Spleen (tissue), 7 donors: ENCODE data around the gene FGF21.

Experiments
- POLR2A ChIP-seq, 3 donors: fragments of 450-650 bp; IDR thresholded peaks; one replicate each; pipeline ENCODE4 v1.5.1; 2017; ENCODE audit warnings: antibody characterized with exemption in 3 of 3, mild to moderate bottlenecking in 1 of 3
- POLR2AphosphoS5 ChIP-seq, 3 donors: sonication (generic); formaldehyde crosslinking; IDR thresholded peaks; one replicate each; pipeline ENCODE4 v1.5.1; 2017; ENCODE audit warnings: antibody characterized with exemption in 3 of 3
- TF ChIP-seq, protein P1 (sequence below), 11 experiments: fragments of 200-600 bp in 7 of 11; fragments of 450-650 bp in 4 of 11; sonication (generic) in 4 of 11; IDR thresholded peaks in 8 of 11; conservative IDR thresholded peaks in 3 of 11; 1 replicate in 7 of 11; 2 replicates in 4 of 11; pipeline versions ENCODE4 v1.4.0 to v1.8.0; 2016 to 2021; ENCODE audit warnings: antibody characterized with exemption in 11 of 11, inconsistent platforms in 4 of 11, mild to moderate bottlenecking in 1 of 11
- donor health status: DM: no; HTN: no; CAD: no; lungs with moderate emphysema.
- donor health status: DM: no; HTN: no; CAD: no.
- donor health status: DM: no; HTN: no; CAD: no.

DNA sequence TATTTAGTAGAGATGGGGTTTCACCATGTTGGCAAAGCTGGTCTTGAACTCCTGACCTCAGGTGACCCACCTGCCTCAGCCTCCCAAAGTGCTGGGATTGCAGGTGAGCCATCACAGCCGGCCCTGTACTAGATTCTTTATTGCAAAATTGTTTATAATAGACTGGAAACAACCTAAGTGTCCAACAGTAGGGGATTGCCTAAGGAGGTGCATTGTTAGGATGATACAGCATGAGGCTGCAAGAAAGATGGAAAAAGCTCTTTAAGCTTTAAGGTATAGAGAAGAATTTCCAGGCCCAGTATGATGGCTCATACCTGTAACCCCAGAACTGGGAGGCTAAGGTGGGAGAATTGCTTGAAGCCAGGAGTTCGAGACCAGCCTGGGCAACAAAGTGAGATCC, 47.3 kb downstream of the FGF21 start:
- TF ChIP-seq, protein P1, sequence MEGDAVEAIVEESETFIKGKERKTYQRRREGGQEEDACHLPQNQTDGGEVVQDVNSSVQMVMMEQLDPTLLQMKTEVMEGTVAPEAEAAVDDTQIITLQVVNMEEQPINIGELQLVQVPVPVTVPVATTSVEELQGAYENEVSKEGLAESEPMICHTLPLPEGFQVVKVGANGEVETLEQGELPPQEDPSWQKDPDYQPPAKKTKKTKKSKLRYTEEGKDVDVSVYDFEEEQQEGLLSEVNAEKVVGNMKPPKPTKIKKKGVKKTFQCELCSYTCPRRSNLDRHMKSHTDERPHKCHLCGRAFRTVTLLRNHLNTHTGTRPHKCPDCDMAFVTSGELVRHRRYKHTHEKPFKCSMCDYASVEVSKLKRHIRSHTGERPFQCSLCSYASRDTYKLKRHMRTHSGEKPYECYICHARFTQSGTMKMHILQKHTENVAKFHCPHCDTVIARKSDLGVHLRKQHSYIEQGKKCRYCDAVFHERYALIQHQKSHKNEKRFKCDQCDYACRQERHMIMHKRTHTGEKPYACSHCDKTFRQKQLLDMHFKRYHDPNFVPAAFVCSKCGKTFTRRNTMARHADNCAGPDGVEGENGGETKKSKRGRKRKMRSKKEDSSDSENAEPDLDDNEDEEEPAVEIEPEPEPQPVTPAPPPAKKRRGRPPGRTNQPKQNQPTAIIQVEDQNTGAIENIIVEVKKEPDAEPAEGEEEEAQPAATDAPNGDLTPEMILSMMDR (IDR thresholded peaks at IDR 0.05 in 8 of 11, conservative IDR thresholded peaks at IDR 0.05 in 3 of 11): no peak
- TF ChIP-seq POLR2AphosphoS5 (IDR thresholded peaks at IDR 0.05) (no peak), POLR2A (IDR thresholded peaks at IDR 0.05) (no peak)
